Esophagus muscularis mucosa (tissue), 4 donors: ENCODE measurements around the gene RNU6-1. TPM values are rescaled to one million over a fixed set of nuclear protein-coding genes. Genes with fewer than 3 reads are reported as not detected.

Experiments used
- DNase-seq: peaks from one replicate; pipeline ENCODE4 v3.0.0-alpha.2; 2017; ENCODE audit errors: extremely low spot score
- H3K27ac ChIP-seq, 4 donors: fragments of 200-600 bp; sonication (generic); replicated peaks in 1 of 4; 1 replicate in 3 of 4; 2 replicates in 1 of 4; pipeline ENCODE4 v1.5.1; 2016 to 2019; ENCODE audit warnings: mild to moderate bottlenecking in 1 of 4
- H3K27me3 ChIP-seq, 4 donors: fragments of 200-600 bp; sonication (generic); one replicate each; pipeline versions ENCODE4 v1.5.1 to v1.6.0; 2016 to 2019
- H3K36me3 ChIP-seq, 4 donors: fragments of 200-600 bp; sonication (generic); one replicate each; pipeline ENCODE4 v1.5.1; 2016 to 2019
- H3K4me1 ChIP-seq, 4 donors: fragments of 200-600 bp; sonication (generic); one replicate each; pipeline ENCODE4 v1.5.1; 2016 to 2019
- H3K4me3 ChIP-seq, 4 donors: fragments of 200-600 bp; sonication (generic); 1 replicate in 2 of 4; 2 replicates in 2 of 4; pipeline ENCODE4 v1.5.1; 2016 to 2019; ENCODE audit warnings: mild to moderate bottlenecking in 4 of 4, moderate library complexity in 1 of 4
- H3K9me3 ChIP-seq, 4 donors: fragments of 200-600 bp; sonication (generic); 1 replicate in 3 of 4; 2 replicates in 1 of 4; pipeline ENCODE4 v1.5.1; 2016 to 2019
- EP300 ChIP-seq: sonication (generic); formaldehyde crosslinking; IDR thresholded peaks from one replicate; pipeline ENCODE4 v1.6.1; 2017; ENCODE audit warnings: antibody characterized with exemption
- POLR2A ChIP-seq: fragments of 450-650 bp; IDR thresholded peaks from one replicate; pipeline ENCODE4 v1.6.1; 2017; ENCODE audit warnings: antibody characterized with exemption, moderate library complexity, mild to moderate bottlenecking, low read depth
- POLR2AphosphoS5 ChIP-seq, 2 donors: sonication (generic); formaldehyde crosslinking; IDR thresholded peaks; one replicate each; pipeline ENCODE4 v1.6.1; 2017; ENCODE audit warnings: antibody characterized with exemption in 2 of 2
- whole genome bisulfite sequencing: methylation state at CpG from one replicate; pipeline ENCODE4 v1.1.5; 2018; 5-methylcytosine and 5-hydroxymethylcytosine counted together
- intact Hi-C: fragments of 100-400 bp; cut with DNase I; formaldehyde crosslinking; loops from one replicate; pipeline ENCODE4 v1.15.1; 2023
- total RNA-seq, 4 donors: library from RNA; depleted of rRNA; stranded (reverse); fragments of >200 nt; gene quantifications; one replicate each; pipeline versions ENCODE4 v1.1.0 to v1.2.1, GENCODE V29; 2016
- TF ChIP-seq, protein P1 (sequence below), 3 experiments: fragments of 200-600 bp in 2 of 3; fragments of 450-650 bp in 1 of 3; sonication (generic) in 2 of 3; IDR thresholded peaks; one replicate each; pipeline ENCODE4 v1.5.1; 2017 to 2019; ENCODE audit warnings: antibody characterized with exemption in 3 of 3, mild to moderate bottlenecking in 2 of 3, moderate library complexity in 1 of 3

The RNU6-1 gene
- total RNA-seq, result not detected

DNA sequence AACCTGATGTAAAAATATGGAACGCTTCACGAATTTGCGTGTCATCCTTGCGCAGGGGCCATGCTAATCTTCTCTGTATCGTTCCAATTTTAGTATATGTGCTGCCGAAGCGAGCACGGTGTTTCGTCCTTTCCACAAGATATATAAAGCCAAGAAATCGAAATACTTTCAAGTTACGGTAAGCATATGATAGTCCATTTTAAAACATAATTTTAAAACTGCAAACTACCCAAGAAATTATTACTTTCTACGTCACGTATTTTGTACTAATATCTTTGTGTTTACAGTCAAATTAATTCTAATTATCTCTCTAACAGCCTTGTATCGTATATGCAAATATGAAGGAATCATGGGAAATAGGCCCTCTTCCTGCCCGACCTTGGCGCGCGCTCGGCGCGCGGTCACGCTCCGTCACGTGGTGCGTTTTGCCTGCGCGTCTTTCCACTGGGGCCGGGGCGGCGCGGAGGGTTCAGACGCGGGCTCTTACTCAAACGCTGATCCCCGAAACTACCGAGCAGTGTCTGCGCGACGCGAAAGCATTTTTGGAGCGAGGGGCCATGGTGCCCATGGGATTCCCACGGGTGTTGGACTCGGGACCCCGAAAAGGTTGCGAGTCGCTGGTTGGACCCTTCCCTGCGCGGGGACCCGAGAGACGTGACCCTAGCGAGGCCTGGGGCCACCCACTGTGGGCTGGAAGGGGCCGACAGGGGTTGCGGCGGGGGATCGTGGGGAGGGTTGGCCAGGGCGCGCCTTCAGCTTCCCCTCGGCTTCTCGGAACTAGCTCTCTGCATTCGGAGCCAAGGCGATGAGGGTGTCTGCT is at the start of gene RNU6-1:
RNU6-1 (minus strand) TSS at position 117 of the 820 bp plus-strand sequence.
- intact Hi-C loops, result loop anchor here (10.0 kb wide), 2 partner anchors 295 to 895 kb away; partner anchors contain the start of gene MAP2K5
- H3K27me3 ChIP-seq, result peaks cover 0 to 11% (median 11%) of the 10 kb centered on the region in 4 donors
- peaks cover 26 to 50% (median 46%) of the 10 kb centered on the region in 4 donors for H3K4me1 ChIP-seq
- H3K36me3 ChIP-seq, result no peaks in the 10 kb centered on the region
- peak within 1 kb of the TSS; percentile 95 to 99 (median 97) for H3K27ac ChIP-seq
- under 1% methylated on average over 44 of the region's 62 CpGs for WGBS
- TF ChIP-seq EP300 (no peak), POLR2AphosphoS5 (IDR thresholded peaks at IDR 0.05) (peak; percentile 95 to 96), POLR2A (peak; percentile 63)
- TF ChIP-seq, protein P1, sequence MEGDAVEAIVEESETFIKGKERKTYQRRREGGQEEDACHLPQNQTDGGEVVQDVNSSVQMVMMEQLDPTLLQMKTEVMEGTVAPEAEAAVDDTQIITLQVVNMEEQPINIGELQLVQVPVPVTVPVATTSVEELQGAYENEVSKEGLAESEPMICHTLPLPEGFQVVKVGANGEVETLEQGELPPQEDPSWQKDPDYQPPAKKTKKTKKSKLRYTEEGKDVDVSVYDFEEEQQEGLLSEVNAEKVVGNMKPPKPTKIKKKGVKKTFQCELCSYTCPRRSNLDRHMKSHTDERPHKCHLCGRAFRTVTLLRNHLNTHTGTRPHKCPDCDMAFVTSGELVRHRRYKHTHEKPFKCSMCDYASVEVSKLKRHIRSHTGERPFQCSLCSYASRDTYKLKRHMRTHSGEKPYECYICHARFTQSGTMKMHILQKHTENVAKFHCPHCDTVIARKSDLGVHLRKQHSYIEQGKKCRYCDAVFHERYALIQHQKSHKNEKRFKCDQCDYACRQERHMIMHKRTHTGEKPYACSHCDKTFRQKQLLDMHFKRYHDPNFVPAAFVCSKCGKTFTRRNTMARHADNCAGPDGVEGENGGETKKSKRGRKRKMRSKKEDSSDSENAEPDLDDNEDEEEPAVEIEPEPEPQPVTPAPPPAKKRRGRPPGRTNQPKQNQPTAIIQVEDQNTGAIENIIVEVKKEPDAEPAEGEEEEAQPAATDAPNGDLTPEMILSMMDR (IDR thresholded peaks at IDR 0.05), result no peak
- H3K4me3 ChIP-seq, result peak within 1 kb of the TSS; percentile 75 to 92 (median 83)
- peak; percentile 98 for DNase-seq
- H3K9me3 ChIP-seq, result no peaks in the 10 kb centered on the region

DNA sequence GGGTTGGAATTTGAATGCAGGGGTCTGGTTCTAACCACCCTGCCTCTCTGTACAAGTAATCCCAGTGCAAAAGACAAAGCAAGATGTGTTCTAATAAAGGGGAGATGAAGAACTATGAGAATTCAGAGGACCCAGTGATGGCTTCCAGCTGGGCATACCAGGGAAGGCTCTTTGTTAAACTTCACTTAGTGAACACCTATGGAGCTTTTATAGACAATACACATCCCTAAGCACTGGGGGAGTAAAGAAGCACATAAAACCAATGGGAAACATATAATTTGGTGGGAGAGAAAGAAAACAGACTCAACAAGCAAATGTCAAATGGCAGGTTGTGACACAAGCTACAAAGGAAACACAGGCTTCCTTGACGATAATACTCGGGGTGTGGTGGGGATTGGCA is 47.9 kb upstream of the RNU6-1 start:
- peak; percentile 37 for DNase-seq
- TF ChIP-seq, protein P1 (IDR thresholded peaks at IDR 0.05), result no peak
- TF ChIP-seq POLR2AphosphoS5 (IDR thresholded peaks at IDR 0.05) (no peak), EP300 (no peak), POLR2A (no peak)
- Histone ChIP-seq H3K27ac (no peak overlapping the region), H3K4me1 (peaks cover 14 to 34% (median 27%) of the 10 kb centered on the region in 4 donors), H3K36me3 (no peaks in the 10 kb centered on the region), H3K9me3 (no peaks in the 10 kb centered on the region), H3K27me3 (no peaks in the 10 kb centered on the region), H3K4me3 (no peak overlapping the region)
- intact Hi-C loops, result no loop called here
- 93% methylated on average over 2 of the region's 2 CpGs for WGBS

DNA sequence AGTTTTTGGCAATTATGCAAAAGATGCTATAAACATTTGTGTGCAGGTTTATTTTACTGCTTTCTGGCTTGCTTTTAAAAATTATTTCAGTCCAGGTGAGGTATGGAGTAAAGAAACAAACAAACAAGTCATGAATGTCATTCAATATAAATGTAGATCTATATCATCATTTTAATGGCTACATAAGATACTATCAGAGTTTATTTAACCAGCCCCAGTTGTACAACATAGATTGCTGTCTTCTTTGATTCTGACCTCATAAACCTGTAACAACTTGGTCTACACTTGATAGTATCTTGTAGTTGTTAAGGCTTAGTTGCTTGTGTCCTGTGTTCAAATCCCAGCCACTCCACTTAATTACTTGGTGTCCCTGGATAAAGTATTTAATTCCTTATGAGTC is 46.0 kb upstream of the RNU6-1 start:
- Histone ChIP-seq H3K36me3 (no peaks in the 10 kb centered on the region), H3K4me1 (peaks cover 14 to 45% (median 30%) of the 10 kb centered on the region in 4 donors), H3K27ac (no peak overlapping the region), H3K9me3 (no peaks in the 10 kb centered on the region), H3K27me3 (no peaks in the 10 kb centered on the region), H3K4me3 (no peak overlapping the region)
- TF ChIP-seq, protein P1 (IDR thresholded peaks at IDR 0.05), result no peak
- TF ChIP-seq EP300, result no peak
- no peak for TF ChIP-seq POLR2AphosphoS5 (IDR thresholded peaks at IDR 0.05)
- no peak for TF ChIP-seq POLR2A
- intact Hi-C loops, result no loop called here
- DNase-seq, result no peak

DNA sequence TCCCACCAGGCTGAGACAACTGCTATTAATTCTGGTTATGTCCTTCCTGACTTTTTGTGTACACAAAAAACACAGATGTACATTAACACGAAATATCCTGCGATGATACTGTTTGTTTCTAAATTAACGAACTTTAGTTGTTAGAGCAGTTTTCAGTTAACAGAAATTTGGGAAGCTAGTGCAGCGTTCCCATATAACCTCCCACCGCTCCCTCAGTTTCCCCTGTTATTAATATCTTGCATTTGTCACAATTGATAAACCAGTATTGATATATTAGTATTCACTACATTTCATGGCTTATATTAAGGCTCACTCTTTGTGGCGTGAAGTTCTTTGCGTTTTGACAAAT is 45.3 kb upstream of the RNU6-1 start:
- Histone ChIP-seq H3K9me3 (no peaks in the 10 kb centered on the region), H3K4me1 (peaks cover 14 to 51% (median 35%) of the 10 kb centered on the region in 4 donors), H3K27ac (peak overlapping the region; percentile 84 to 90 (median 85)), H3K36me3 (no peaks in the 10 kb centered on the region), H3K27me3 (no peaks in the 10 kb centered on the region), H3K4me3 (peak overlapping the region; percentile 57 to 70 (median 66))
- 59% methylated on average over 7 of the region's 7 CpGs for WGBS
- TF ChIP-seq POLR2A (no peak), POLR2AphosphoS5 (IDR thresholded peaks at IDR 0.05) (no peak), EP300 (no peak)
- TF ChIP-seq, protein P1 (IDR thresholded peaks at IDR 0.05), result no peak
- intact Hi-C loops, result no loop called here
- DNase-seq, result no peak
